Stimulated activated memory B cell treated with anti-CD40 and anti-IgM and Interleukin-4, amounts not matched to agents 10 μg/mL and 1 μg/mL and 100 μg/mL, for 72 hours (primary cell): ENCODE results near the gene KBTBD7.

Experiments
- ATAC-seq: fragments of 150-1000 bp; cut with Tn5 transposase; 2 replicates; pipeline ENCODE4 v1.10.0; 2021
- H3K27ac Mint-ChIP-seq: one replicate; pipeline ENCODE4 v1.8.0; 2022; ENCODE audit warnings: mild to moderate bottlenecking, mixed read lengths
- H3K27me3 Mint-ChIP-seq: one replicate; pipeline ENCODE4 v1.8.0; 2022; ENCODE audit warnings: mixed read lengths
- H3K36me3 Mint-ChIP-seq: one replicate; pipeline ENCODE4 v1.8.0; 2022; ENCODE audit warnings: mixed read lengths
- H3K4me1 Mint-ChIP-seq: one replicate; pipeline ENCODE4 v1.8.0; 2022; ENCODE audit warnings: mixed read lengths
- H3K4me3 Mint-ChIP-seq: one replicate; pipeline ENCODE4 v1.8.0; 2022; ENCODE audit warnings: mild to moderate bottlenecking, moderate library complexity, mixed read lengths
- H3K9me3 Mint-ChIP-seq: one replicate; pipeline ENCODE4 v1.8.0; 2022; ENCODE audit warnings: mixed read lengths

KBTBD7 gene

GRCh38 chr13:41162151-41162550, 32.2 kb downstream of the KBTBD7 start:
- H3K27ac Mint-ChIP-seq, result no peak overlapping the region
- H3K4me1 Mint-ChIP-seq, result no peaks in the 10 kb centered on the region
- peaks cover 8% of the 10 kb centered on the region for H3K9me3 Mint-ChIP-seq
- peaks cover 18% of the 10 kb centered on the region for H3K36me3 Mint-ChIP-seq
- no peak for ATAC-seq
- H3K27me3 Mint-ChIP-seq, result no peaks in the 10 kb centered on the region
- H3K4me3 Mint-ChIP-seq, result no peak overlapping the region

DNA sequence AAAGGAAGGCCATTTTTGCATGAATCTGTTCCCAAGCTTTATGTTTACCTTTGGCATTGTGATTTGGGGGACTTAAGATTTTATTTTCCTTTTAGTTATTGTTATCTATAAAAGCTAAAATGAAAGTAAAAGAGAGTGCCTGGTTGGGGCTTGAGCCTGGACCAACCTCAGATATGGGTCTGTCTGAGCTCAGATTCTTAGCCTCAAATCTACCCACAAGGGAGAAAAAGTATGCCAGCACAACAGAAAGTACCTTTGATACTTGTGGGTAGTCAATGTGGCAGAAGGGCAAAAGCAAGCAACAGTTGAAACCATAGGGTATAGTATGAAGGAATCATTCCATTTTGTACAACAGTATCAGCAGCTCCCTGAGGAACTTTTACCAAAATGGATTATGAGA, 35.2 kb downstream of the KBTBD7 start:
- Mint-ChIP-seq H3K9me3 (peaks cover 5% of the 10 kb centered on the region), H3K36me3 (peaks cover 13% of the 10 kb centered on the region), H3K27ac (no peak overlapping the region), H3K4me1 (no peaks in the 10 kb centered on the region), H3K4me3 (no peak overlapping the region), H3K27me3 (no peaks in the 10 kb centered on the region)
- no peak for ATAC-seq

GRCh38 chr13:41157048-41157717, 37.2 kb downstream of the KBTBD7 start:
- peaks cover 14% of the 10 kb centered on the region for H3K36me3 Mint-ChIP-seq
- H3K4me3 Mint-ChIP-seq, result no peak overlapping the region
- no peak for ATAC-seq
- no peaks in the 10 kb centered on the region for H3K4me1 Mint-ChIP-seq
- peaks cover 2% of the 10 kb centered on the region for H3K9me3 Mint-ChIP-seq
- H3K27me3 Mint-ChIP-seq, result no peaks in the 10 kb centered on the region
- H3K27ac Mint-ChIP-seq, result no peak overlapping the region

DNA sequence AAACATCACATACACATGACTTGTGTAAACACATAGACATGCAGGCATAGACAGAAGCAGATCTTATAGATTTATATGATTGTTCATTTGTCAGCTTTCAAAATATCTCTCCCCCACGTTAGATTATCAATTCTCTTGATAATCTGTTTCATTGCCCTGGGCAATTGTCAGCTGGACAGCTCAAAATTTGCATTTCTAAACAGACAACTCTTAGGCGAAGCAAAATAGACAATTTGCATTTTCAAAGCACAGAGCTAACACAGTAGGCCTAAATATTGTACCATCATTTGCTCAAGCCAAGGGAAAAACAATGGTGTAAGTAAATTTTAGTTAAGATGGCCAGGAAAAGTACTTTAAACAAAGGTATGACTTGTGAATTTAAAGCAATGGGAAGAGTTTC, 37.7 kb downstream of the KBTBD7 start:
- H3K36me3 Mint-ChIP-seq, result peaks cover 20% of the 10 kb centered on the region
- H3K27me3 Mint-ChIP-seq, result no peaks in the 10 kb centered on the region
- H3K9me3 Mint-ChIP-seq, result peaks cover 7% of the 10 kb centered on the region
- H3K4me3 Mint-ChIP-seq, result no peak overlapping the region
- no peak for ATAC-seq
- H3K4me1 Mint-ChIP-seq, result no peaks in the 10 kb centered on the region
- H3K27ac Mint-ChIP-seq, result no peak overlapping the region

DNA sequence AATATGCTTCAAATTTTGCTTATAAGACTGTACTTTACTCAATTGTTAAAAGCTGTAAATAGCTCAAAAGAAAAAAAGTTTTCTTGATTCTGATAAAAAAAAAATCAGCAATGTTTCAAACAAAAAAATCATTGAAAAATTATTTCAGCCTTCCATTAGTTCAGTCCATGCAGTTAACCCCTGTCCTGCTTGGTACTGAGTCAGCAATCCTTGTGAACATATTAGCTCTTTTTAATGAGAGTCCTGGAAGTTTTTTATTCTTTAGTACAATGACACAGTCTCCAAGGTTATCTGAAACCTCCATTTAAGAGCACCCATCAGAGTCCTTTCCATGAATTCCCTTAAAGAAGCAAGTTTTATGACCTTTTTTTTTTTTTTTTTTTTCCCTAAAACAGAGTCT, 40.3 kb downstream of the KBTBD7 start:
- Mint-ChIP-seq H3K27me3 (no peaks in the 10 kb centered on the region), H3K27ac (no peak overlapping the region), H3K4me1 (no peaks in the 10 kb centered on the region), H3K4me3 (no peak overlapping the region), H3K9me3 (peaks cover 18% of the 10 kb centered on the region), H3K36me3 (peaks cover 43% of the 10 kb centered on the region)
- ATAC-seq, result no peak

GRCh38 chr13:41152005-41152404, 42.4 kb downstream of the KBTBD7 start:
- Mint-ChIP-seq H3K36me3 (peaks cover 58% of the 10 kb centered on the region), H3K27me3 (no peaks in the 10 kb centered on the region), H3K4me3 (no peak overlapping the region), H3K27ac (no peak overlapping the region), H3K4me1 (no peaks in the 10 kb centered on the region), H3K9me3 (peaks cover 24% of the 10 kb centered on the region)
- no peak for ATAC-seq

DNA sequence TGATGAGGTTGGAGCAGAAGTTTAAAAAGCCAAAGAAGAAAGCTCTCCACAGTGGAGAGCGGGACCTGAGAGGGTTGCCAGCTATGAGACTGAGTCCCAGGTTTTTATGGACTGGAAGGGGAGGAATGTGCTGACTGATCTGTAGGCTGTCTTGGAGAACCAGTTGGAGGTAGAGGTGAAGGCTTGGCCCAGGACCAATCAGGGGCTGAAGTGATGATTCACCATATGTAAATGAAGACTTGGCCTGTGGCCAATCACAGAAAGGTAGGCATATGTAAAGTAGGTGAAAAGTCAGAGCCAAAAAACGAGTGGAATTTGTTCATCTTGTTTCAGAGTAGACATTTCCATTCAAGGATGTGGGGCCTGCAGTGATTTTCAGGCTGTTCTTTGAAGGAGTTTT, 44.3 kb downstream of the KBTBD7 start:
- ATAC-seq, result no peak
- Mint-ChIP-seq H3K4me3 (no peak overlapping the region), H3K27ac (no peak overlapping the region), H3K36me3 (peaks cover 72% of the 10 kb centered on the region), H3K27me3 (no peaks in the 10 kb centered on the region), H3K9me3 (peaks cover 27% of the 10 kb centered on the region), H3K4me1 (no peaks in the 10 kb centered on the region)

DNA sequence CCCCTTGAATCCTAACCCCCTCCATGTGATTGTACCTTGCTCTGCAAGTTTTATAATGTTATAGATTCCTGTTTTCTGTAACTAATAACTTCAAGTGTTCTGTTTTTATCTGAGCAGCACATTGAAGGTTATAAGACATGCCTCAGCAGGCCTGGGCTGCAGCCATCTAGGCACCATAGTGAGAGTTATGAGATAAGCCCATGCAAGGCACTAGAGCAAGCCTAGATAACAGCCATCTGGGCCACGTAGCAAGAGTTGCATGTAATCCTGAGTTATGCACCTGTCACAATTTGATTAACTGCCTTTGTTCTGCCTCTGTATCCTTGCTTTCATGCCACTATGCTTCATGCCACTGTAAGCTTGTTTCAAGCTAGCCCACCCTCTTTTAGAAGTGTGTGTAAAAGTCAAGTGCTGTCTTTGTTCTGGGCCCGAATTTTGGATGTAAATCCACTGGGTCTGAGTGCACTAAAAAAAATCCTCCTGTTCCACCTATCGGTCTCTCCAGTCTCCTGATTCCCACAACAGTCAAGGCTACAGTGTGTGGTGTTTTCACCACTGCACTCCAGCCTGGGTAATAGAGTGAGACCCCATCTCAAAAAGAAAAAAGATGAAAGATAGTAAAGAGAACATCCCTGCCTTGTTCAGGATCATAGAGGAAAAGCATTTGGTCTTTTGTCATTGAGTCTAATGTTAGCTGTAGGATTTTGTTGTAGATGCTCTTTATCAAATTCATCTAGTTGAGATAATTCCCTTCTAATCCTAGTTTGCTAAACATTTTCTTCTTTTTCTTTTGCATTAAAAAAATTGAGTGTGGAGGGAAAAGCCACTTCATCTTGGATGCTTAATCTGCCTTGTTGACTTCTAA, 45.7 kb downstream of the KBTBD7 start:
- Mint-ChIP-seq H3K4me3 (no peak overlapping the region), H3K27ac (no peak overlapping the region)
- no peak for ATAC-seq

GRCh38 chr13:41145136-41145908, 49.0 kb downstream of the KBTBD7 start:
- ATAC-seq, result no peak
- H3K27ac Mint-ChIP-seq, result no peak overlapping the region
- no peak overlapping the region for H3K4me3 Mint-ChIP-seq
- H3K27me3 Mint-ChIP-seq, result no peaks in the 10 kb centered on the region
- peaks cover 41% of the 10 kb centered on the region for H3K36me3 Mint-ChIP-seq
- peaks cover 19% of the 10 kb centered on the region for H3K9me3 Mint-ChIP-seq
- no peaks in the 10 kb centered on the region for H3K4me1 Mint-ChIP-seq

More for the DNA sequence above, 45.7 kb downstream of the KBTBD7 start:
- Mint-ChIP-seq H3K4me1 (no peaks in the 10 kb centered on the region), H3K9me3 (peaks cover 27% of the 10 kb centered on the region), H3K27me3 (no peaks in the 10 kb centered on the region), H3K36me3 (peaks cover 70% of the 10 kb centered on the region)

DNA sequence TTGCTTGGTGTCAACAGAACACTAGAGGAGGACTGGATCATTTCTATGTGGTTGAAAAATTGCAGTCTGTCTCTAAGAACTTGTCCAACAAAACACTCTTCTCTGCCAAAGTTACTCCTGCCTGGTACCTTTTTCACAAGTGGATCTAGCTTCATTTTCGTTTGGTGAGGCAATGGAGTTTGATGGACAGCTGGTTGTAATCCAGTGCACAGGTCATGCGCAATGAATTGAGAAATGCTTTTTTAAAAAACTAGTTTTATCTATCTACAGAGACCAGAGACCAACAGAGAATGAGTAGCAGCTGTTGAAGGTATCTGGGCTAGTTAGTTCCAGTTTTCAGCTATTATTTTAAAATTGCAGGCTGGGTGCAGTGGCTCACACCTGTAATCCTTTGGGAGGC, 49.8 kb downstream of the KBTBD7 start:
- no peak overlapping the region for H3K27ac Mint-ChIP-seq
- peaks cover 5% of the 10 kb centered on the region for H3K4me1 Mint-ChIP-seq
- H3K36me3 Mint-ChIP-seq, result peaks cover 34% of the 10 kb centered on the region
- no peaks in the 10 kb centered on the region for H3K27me3 Mint-ChIP-seq
- no peak for ATAC-seq
- H3K4me3 Mint-ChIP-seq, result no peak overlapping the region
- peaks cover 13% of the 10 kb centered on the region for H3K9me3 Mint-ChIP-seq
